SU-DHL-6 (cell line): ENCODE measurements around the gene FLYWCH1.

Source experiments
- H2AFZ ChIP-seq: fragments of 200-600 bp; sonication (generic); 2 replicates; pipeline ENCODE4 v1.6.1; 2014; ENCODE audit warnings: low read depth, mild to moderate bottlenecking, moderate library complexity, mixed read lengths, antibody characterized with exemption, low read length; ENCODE audit not compliant: severe bottlenecking
- H3F3A ChIP-seq: fragments of 200-600 bp; shearing (Covaris generic); 2 replicates; pipeline ENCODE4 v1.6.0; 2016; ENCODE audit warnings: antibody characterized with exemption, mild to moderate bottlenecking; ENCODE audit not compliant: insufficient read depth
- H3K27ac ChIP-seq: fragments of 200-600 bp; sonication (generic); 2 replicates; pipeline ENCODE4 v1.5.1; 2016; ENCODE audit warnings: low read depth, mild to moderate bottlenecking, low read length, moderate library complexity, mixed read lengths
- H3K27me3 ChIP-seq: fragments of 200-600 bp; sonication (generic), shearing (Covaris generic); 2 replicates; pipeline ENCODE4 v1.6.0; 2014; ENCODE audit warnings: mild to moderate bottlenecking, low read length
- H3K36me3 ChIP-seq: fragments of 200-600 bp; sonication (generic); 2 replicates; pipeline ENCODE4 v1.6.1; 2014; ENCODE audit warnings: mild to moderate bottlenecking, low read length, mixed read lengths
- H3K4me2 ChIP-seq: fragments of 300-600, 200-600 bp; shearing (Covaris generic), sonication (generic); 2 replicates; pipeline ENCODE4 v1.6.0; 2014; ENCODE audit warnings: low read length, low read depth, mild to moderate bottlenecking; ENCODE audit not compliant: poor library complexity, severe bottlenecking
- H3K4me3 ChIP-seq: fragments of 200-600 bp; sonication (generic); 2 replicates; pipeline ENCODE4 v1.5.1; 2014; ENCODE audit warnings: antibody characterized with exemption, low read length, mild to moderate bottlenecking, mixed read lengths; ENCODE audit not compliant: insufficient read depth, poor library complexity, severe bottlenecking
- H3K79me2 ChIP-seq: fragments of 200-600 bp; sonication (generic); 2 replicates; pipeline ENCODE4 v1.6.1; 2014; ENCODE audit warnings: mild to moderate bottlenecking, low read length, moderate library complexity; ENCODE audit not compliant: insufficient read depth
- H3K9ac ChIP-seq: fragments of 200-600 bp; sonication (generic); 2 replicates; pipeline ENCODE4 v1.7.0; 2014; ENCODE audit warnings: mild to moderate bottlenecking, low read length
- H3K9me2 ChIP-seq: fragments of 200-600 bp; sonication (generic); replicated peaks from 2 replicates; pipeline ENCODE4 v1.6.1; 2014; ENCODE audit warnings: low read length; ENCODE audit not compliant: insufficient read depth
- H3K9me3 ChIP-seq: fragments of 200-600 bp; sonication (generic); 2 replicates; pipeline ENCODE4 v1.6.1; 2014; ENCODE audit warnings: low read length, mixed read lengths; ENCODE audit not compliant: insufficient read depth
- H4K20me1 ChIP-seq: fragments of 200-600 bp; sonication (generic); 2 replicates; pipeline ENCODE4 v1.6.1; 2014; ENCODE audit warnings: low read depth, mild to moderate bottlenecking, antibody characterized with exemption, low read length, moderate library complexity, mixed read lengths
- EZH2phosphoT487 ChIP-seq: fragments of 200-600 bp; sonication (generic), shearing (Covaris generic); conservative IDR thresholded peaks from 2 replicates; pipeline ENCODE4 v1.6.1; 2018; ENCODE audit warnings: mild to moderate bottlenecking, antibody characterized with exemption, low read length, moderate library complexity, mixed read lengths
- TF ChIP-seq, protein P1 (sequence below): fragments of 200-600 bp; sonication (generic); IDR thresholded peaks from one replicate; pipeline ENCODE4 v1.5.1; 2017; ENCODE audit warnings: antibody characterized with exemption, mild to moderate bottlenecking, low read length, moderate library complexity; ENCODE audit not compliant: insufficient read depth, poor library complexity, severe bottlenecking

FLYWCH1 gene

DNA sequence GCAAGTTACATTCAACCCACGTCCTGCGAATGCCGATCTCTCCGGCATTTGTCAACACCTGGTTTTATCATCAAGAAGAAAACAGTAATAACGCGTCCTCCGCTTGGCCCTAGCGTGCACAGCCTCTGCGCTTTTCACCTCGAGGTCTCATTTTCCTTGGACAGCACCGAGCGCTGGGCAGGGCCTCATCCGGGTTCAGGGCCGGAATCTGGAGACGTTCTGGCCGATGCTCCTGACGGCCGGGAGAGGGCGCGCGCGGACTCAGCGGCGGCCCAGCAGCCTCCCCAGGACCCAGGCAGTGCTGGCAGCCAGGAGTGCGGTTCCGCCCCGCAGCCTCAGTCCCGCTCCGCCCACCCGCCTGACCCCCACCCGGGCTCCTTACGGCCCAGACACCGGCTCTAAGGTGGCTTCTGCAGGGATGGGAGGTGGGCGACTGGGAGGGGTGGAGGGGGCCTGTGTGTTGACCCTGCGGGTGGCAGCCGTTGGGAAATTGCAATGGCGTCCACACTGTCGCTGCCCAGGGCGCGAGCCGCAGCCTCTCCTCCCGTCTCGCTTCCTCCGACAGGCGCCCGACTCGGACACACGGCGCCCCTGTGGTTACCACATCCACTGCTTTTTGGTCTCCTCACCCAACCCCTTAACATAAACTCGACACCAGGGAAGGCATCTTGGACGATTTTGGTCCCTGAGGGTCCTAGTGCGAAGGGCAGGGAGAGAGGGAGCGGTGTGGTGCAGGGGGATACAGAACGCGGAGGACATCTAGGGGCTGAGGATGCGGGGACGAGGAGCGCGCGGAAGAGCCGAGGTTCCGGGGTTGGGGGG is 7.4 kb upstream of the FLYWCH1 start:
- peak overlapping the region; percentile 72 for H3K27ac ChIP-seq
- TF ChIP-seq, protein P1, sequence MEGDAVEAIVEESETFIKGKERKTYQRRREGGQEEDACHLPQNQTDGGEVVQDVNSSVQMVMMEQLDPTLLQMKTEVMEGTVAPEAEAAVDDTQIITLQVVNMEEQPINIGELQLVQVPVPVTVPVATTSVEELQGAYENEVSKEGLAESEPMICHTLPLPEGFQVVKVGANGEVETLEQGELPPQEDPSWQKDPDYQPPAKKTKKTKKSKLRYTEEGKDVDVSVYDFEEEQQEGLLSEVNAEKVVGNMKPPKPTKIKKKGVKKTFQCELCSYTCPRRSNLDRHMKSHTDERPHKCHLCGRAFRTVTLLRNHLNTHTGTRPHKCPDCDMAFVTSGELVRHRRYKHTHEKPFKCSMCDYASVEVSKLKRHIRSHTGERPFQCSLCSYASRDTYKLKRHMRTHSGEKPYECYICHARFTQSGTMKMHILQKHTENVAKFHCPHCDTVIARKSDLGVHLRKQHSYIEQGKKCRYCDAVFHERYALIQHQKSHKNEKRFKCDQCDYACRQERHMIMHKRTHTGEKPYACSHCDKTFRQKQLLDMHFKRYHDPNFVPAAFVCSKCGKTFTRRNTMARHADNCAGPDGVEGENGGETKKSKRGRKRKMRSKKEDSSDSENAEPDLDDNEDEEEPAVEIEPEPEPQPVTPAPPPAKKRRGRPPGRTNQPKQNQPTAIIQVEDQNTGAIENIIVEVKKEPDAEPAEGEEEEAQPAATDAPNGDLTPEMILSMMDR, result peak; percentile 70
- no peak for TF ChIP-seq EZH2phosphoT487
- no peaks in the 10 kb centered on the region for H3K79me2 ChIP-seq
- no peaks in the 10 kb centered on the region for H4K20me1 ChIP-seq
- H3K36me3 ChIP-seq, result no peaks in the 10 kb centered on the region
- no peaks in the 10 kb centered on the region for H3K27me3 ChIP-seq
- peak overlapping the region; percentile 87 for H3K4me2 ChIP-seq
- no peaks in the 10 kb centered on the region for H3K9me2 ChIP-seq
- peak overlapping the region; percentile 72 for H3K4me3 ChIP-seq
- H2AFZ ChIP-seq, result peak overlapping the region; percentile 77
- 0 out of 2 replicates have a peak, but pooled peaks cover 5% of the 10 kb centered on the region for H3F3A ChIP-seq
- peak overlapping the region; percentile 80 for H3K9ac ChIP-seq
- no peaks in the 10 kb centered on the region for H3K9me3 ChIP-seq

GRCh38 chr16:2904922-2905240 is 6.8 kb upstream of the FLYWCH1 start:
- peak overlapping the region; percentile 80 for H3K9ac ChIP-seq
- peak overlapping the region; percentile 87 for H3K4me2 ChIP-seq
- H3K9me3 ChIP-seq, result no peaks in the 10 kb centered on the region
- H3F3A ChIP-seq, result 0 out of 2 replicates have a peak, but pooled peaks cover 5% of the 10 kb centered on the region
- H3K27ac ChIP-seq, result peak overlapping the region; percentile 72
- TF ChIP-seq, protein P1, result no peak
- no peak for TF ChIP-seq EZH2phosphoT487
- peak overlapping the region; percentile 72 for H3K4me3 ChIP-seq
- H3K79me2 ChIP-seq, result no peaks in the 10 kb centered on the region
- no peaks in the 10 kb centered on the region for H3K9me2 ChIP-seq
- H3K36me3 ChIP-seq, result no peaks in the 10 kb centered on the region
- H3K27me3 ChIP-seq, result no peaks in the 10 kb centered on the region
- H4K20me1 ChIP-seq, result no peaks in the 10 kb centered on the region
- H2AFZ ChIP-seq, result peak overlapping the region; percentile 69

DNA sequence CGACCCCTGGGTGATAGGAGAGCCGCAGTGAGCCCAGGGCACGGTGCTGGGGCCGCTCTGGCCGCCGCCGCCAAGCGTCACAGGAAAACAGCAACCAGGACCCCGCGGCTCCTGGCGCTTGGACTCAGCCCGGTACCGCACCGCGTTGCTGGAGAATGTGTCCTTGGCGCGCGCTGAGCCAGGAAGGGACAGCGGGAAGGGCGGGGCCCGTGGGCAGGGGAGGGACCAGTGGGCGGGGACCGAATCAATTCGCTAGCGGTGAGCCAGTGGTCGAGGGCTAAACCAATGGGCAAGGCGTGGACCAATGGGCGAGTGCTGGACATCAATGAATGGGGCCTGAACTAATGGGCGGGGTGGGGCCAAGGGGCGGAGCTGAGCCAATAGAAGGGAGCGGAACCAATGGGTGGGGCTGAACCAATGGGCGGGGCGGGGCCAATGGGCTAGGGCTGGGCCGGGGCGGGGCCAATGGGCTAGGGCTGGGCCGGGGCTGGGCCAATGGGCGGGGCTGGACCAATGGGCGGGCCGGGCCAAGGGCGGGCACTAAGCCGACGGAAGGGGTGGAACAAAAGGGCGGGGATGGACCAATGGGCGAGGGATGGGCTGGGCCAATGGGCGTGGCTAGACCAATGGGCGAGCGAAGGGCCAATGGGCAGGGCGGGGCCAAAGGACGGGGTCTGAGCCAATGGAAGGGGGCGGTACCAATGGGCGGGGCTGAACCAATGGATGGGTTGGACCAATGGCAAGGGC is 6.3 kb upstream of the FLYWCH1 start:
- Histone ChIP-seq H2AFZ (peak overlapping the region; percentile 1), H3K4me2 (peak overlapping the region; percentile 87), H4K20me1 (no peaks in the 10 kb centered on the region), H3K9ac (peak overlapping the region; percentile 80), H3K36me3 (no peaks in the 10 kb centered on the region), H3K27me3 (no peaks in the 10 kb centered on the region), H3K4me3 (peak overlapping the region; percentile 72), H3K9me3 (no peaks in the 10 kb centered on the region), H3K9me2 (no peaks in the 10 kb centered on the region), H3K27ac (peak overlapping the region; percentile 72), H3F3A (peaks cover 9% of the 10 kb centered on the region), H3K79me2 (no peaks in the 10 kb centered on the region)
- TF ChIP-seq EZH2phosphoT487, result no peak
- TF ChIP-seq, protein P1, result no peak
